ENCODE data around the gene BCAT1.
"Not testable (repeated sequence)": the region's sequence is repeated elsewhere in the genome, so short reads cannot be mapped to it uniquely, and the experiment has no call there.

BCAT1 gene

GRCh38 chr12:24977060-24977459 is 28.2 kb upstream of the BCAT1 start:
- TF ChIP-seq POLR2A (IDR thresholded peaks at IDR 0.05; ENCODE audit: low read depth, low read length), result no peak
- FAIRE-seq (no peak), DNase-seq (ENCODE audit: insufficient read length, low spot score) (no peak)

DNA sequence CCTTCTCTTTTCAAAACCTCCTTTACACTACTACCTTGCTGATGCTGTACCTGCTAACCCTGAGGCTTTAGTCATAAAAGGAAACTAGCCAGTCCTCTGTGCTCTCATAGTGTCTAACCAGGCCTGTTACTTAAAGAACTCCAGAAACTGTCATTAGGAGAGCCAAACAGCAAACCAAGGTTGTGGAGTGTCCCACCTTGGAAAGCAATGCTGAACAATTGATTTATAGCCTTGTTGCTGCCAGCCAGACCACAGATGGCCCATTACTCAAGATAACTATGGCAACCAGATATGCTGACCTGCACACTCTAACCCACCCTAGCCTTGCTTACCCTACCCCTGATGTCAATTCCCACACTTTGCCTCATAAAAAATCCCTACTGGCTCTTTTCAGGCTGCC is 26.5 kb upstream of the BCAT1 start:
- no peak for FAIRE-seq
- TF ChIP-seq POLR2A (IDR thresholded peaks at IDR 0.05; ENCODE audit: low read depth, low read length), result no peak
- no peak for DNase-seq (ENCODE audit: insufficient read length, low spot score)

GRCh38 chr12:24974216-24974615 is 25.3 kb upstream of the BCAT1 start:
- DNase-seq (ENCODE audit: insufficient read length, low spot score), result no peak
- FAIRE-seq, result no peak
- no peak for TF ChIP-seq POLR2A (IDR thresholded peaks at IDR 0.05; ENCODE audit: low read depth, low read length)

DNA sequence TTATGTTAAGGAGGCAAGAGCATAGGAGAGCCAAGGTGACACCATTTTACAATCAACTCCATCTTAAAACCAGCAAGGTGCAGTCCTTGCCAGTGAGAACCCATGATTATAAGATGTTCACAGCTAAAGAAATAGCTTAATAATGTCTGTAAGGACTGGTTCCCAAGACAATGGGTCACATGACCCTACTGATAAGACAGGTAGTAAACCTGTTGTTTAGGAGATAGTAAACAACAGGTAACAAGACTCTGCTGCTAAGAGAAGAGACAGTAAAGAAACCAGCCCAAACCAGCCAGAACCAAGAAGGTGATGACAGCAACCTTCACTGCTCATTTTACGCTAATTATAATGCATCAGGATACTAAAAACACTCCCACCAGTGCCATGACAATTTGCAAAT is 23.2 kb upstream of the BCAT1 start:
- no peak for TF ChIP-seq POLR2A (IDR thresholded peaks at IDR 0.05; ENCODE audit: low read depth, low read length)
- no peak for DNase-seq (ENCODE audit: insufficient read length, low spot score)
- no peak for FAIRE-seq

GRCh38 chr12:24970177-24970576 is 21.3 kb upstream of the BCAT1 start:
- FAIRE-seq, result no peak

DNA sequence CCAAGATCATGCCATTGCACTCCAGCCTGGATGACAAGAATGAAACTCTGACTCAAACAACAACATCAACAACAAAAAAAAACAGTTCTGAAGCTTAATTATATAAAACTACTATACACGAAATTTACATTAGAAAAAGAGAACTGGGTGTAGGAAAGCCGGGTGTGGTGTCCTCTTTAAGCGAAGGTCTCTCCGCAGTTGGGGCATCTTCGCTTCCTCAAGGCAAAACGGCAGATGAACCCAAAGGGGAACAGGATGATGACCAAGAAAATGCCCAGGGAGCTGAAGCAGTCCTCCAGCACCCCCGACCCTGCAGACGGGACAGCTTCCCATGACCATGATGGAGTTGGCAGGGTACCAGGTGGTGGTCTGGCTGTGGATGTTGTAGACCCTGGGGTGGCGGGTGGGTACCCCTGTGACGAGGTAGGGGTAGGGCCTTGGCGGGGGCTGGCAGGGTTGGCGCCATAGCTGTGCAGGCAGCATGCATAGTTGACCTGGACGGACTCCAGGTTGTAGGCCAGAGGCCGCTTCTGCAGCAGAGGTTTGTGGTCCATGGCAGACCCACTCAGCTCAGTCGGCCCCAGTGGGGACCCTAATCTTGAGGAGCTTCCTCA is 18.2 kb upstream of the BCAT1 start:
- TF ChIP-seq POLR2A (IDR thresholded peaks at IDR 0.05; ENCODE audit: low read depth, low read length), result no peak
- FAIRE-seq, result no peak

More at GRCh38 chr12:24970177-24970576, 21.3 kb upstream of the BCAT1 start:
- no peak for DNase-seq (ENCODE audit: insufficient read length, low spot score)
- TF ChIP-seq POLR2A (IDR thresholded peaks at IDR 0.05; ENCODE audit: low read depth, low read length), result no peak

DNA sequence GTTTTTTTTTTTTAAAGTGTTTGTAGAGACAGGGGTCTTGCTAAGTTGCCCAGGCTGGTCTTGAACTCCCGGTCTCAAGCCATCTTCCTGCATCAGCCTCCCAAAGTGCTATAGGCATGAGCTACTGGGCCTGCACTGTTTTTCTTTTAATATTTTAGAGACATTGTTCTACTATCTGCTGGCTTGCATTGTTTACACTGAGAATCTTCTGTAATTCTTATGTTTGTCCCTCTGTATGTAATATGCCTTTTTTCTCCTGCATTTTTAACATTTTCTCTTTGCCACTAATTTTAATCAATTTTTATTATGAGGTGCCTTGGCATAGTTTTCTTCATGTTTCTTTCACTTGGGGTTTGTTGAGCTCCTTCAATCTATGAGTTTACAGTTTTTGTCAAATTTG is 15.4 kb upstream of the BCAT1 start:
- no peak for TF ChIP-seq POLR2A (IDR thresholded peaks at IDR 0.05; ENCODE audit: low read depth, low read length)
- DNase-seq (ENCODE audit: insufficient read length, low spot score) (no peak), FAIRE-seq (no peak)

More for the DNA sequence above, 18.2 kb upstream of the BCAT1 start:
- no peak for DNase-seq (ENCODE audit: insufficient read length, low spot score)

- no peak for TF ChIP-seq POLR2A (IDR thresholded peaks at IDR 0.05; ENCODE audit: low read depth, low read length)
- FAIRE-seq, result peak; percentile 94
- no peak for DNase-seq (ENCODE audit: insufficient read length, low spot score)
These were observed 11.4 kb upstream of the BCAT1 start for GRCh38 chr12:24960222-24960855.

GRCh38 chr12:24956351-24956750 is 7.5 kb upstream of the BCAT1 start:
- not testable (repeated sequence) for DNase-seq (ENCODE audit: insufficient read length, low spot score); FAIRE-seq

GRCh38 chr12:24955853-24956252 is 7.0 kb upstream of the BCAT1 start:
- no peak for DNase-seq (ENCODE audit: insufficient read length, low spot score)
- FAIRE-seq, result no peak
- TF ChIP-seq POLR2A (IDR thresholded peaks at IDR 0.05; ENCODE audit: low read depth, low read length), result no peak

GRCh38 chr12:24955389-24955788 is 6.5 kb upstream of the BCAT1 start:
- TF ChIP-seq POLR2A (IDR thresholded peaks at IDR 0.05; ENCODE audit: low read depth, low read length), result no peak
- FAIRE-seq (no peak), DNase-seq (ENCODE audit: insufficient read length, low spot score) (no peak)

DNA sequence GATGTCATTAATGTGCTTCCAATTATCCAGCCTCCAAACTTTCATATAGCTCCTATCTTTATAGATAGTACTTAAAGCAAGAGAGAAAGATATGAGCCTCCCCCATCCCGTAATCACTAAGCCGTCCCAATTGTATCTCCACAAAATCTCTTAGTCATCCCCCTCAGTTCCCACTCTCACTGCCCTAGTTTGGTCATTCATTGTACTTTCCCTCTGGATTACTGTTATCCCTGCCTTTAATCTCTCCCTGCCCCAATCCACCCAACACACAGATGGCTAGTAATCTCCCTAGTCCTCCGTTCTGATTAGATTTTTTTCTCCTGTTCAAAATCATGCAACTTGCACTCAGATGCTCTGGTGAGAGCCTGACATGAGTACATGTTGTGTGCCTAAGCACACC is 5.4 kb upstream of the BCAT1 start:
- FAIRE-seq (no peak), DNase-seq (ENCODE audit: insufficient read length, low spot score) (no peak)
- TF ChIP-seq POLR2A (IDR thresholded peaks at IDR 0.05; ENCODE audit: low read depth, low read length), result no peak

GRCh38 chr12:24952389-24952788 is 3.5 kb upstream of the BCAT1 start:
- FAIRE-seq, result no peak
- no peak for TF ChIP-seq POLR2A (IDR thresholded peaks at IDR 0.05; ENCODE audit: low read depth, low read length)
- no peak for DNase-seq (ENCODE audit: insufficient read length, low spot score)

GRCh38 chr12:24950231-24950834 is 1.4 kb upstream of the BCAT1 start:
- DNase-seq (ENCODE audit: insufficient read length, low spot score) (no peak), FAIRE-seq (no peak)
- TF ChIP-seq POLR2A (IDR thresholded peaks at IDR 0.05; ENCODE audit: low read depth, low read length), result no peak

DNA sequence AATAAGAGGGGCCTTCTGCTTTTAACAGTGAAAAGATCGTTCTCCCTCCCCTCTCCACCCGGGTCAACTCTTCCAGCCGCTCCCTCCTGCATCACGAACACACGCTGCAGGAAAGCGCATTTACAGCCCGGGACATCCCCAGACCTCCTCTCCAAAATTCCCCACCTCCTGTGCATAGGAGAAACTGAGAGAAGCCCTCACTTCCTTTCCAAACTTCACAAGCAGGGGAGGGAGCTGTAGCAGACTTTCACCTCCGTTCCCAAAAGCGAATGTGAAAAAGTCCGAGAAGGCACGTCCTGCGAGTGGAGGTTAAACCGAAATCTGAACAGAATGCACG is 513 bp downstream of the BCAT1 start:
- FAIRE-seq (no peak), DNase-seq (ENCODE audit: insufficient read length, low spot score) (peak; percentile 8)

More for the DNA sequence above, 513 bp downstream of the BCAT1 start:
- TF ChIP-seq POLR2A (IDR thresholded peaks at IDR 0.05; ENCODE audit: low read depth, low read length), result no peak

All from H54 (cell line).